HS-5 (cell line): ENCODE data around the gene UBL3.

ENCODE experiments used
- DNase-seq: peaks from one replicate; pipeline ENCODE4 v3.0.0-alpha.2; 2012; ENCODE audit warnings: low read depth

UBL3 gene

DNA sequence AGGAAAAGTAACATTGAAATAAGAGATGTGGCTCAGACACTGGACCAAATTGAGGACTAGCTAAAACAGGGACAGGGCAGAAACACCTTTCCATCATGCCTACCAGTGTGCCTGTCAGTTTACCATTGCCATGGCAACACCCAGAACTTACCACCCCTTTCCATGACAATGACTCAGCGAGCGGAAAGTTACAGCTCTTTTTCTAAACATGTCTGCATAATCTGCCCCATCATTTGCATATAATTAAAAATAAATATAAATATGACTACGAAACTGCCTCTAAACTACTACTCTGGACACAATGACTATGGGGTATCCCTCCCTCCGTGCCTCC, 96.0 kb downstream of the UBL3 start:
- no peak for DNase-seq

DNA sequence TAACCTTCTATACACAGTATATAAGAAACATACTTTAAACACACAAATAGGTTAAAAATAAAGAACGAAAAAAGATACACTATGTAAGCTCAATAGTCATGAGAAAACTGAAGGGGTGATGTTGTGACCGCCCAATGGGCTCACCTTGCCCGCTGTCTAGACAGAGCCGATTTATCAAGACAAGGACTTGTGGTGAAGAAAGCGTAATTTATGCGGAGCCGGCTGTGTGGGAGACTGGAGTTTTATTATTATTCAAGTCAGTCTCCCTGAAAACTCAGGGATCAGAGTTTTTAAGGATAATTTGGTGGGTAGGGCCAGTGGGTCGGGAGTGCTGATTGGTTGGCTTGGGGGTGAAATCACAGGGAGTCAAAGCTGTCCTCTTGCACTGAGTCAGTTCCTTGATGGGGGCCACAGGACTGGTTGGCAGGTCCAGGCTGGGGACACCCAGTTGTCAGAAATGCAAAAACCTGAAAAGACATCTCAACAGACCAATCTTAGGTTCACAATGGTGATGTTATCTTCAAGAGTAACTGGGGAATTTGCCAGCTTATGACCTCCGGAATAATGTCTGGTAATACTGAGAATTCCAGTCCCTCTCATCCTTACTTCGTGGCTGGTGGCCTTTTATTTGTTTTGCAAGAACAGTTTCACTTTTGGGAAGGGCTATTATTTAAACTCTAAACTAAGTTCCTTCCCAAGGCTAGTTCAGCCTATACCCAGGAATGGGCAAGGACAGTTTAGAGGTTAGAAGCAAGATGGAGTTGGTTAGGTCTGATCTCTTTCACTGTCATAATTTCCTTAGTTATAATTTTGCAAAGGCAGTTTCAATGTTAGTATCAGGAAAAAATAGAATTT, 96.6 kb downstream of the UBL3 start:
- no peak for DNase-seq

- no peak for DNase-seq
Observed at GRCh38 chr13:29752175-29752574, 98.2 kb downstream of the UBL3 start.

DNA sequence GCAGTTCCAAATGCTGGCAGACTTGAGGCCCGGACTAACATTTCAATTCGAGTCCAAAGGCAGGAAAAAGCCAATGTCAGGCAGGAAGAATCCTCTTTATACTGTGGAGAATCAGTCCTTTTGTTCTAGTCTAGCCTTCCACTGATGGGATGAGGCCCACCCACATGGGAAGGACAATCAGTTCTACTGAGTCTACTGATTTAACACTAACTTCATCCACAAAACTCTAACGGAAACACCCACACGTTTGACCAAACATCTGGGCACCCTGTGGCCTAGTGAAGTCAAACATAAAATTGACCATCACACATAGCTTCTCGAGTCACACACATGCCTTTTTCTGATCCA, 100.3 kb downstream of the UBL3 start:
- no peak for DNase-seq

GRCh38 chr13:29749401-29750182, 100.8 kb downstream of the UBL3 start:
- no peak for DNase-seq

- DNase-seq = no peak
Observed at GRCh38 chr13:29748097-29748496, 102.3 kb downstream of the UBL3 start.

DNA sequence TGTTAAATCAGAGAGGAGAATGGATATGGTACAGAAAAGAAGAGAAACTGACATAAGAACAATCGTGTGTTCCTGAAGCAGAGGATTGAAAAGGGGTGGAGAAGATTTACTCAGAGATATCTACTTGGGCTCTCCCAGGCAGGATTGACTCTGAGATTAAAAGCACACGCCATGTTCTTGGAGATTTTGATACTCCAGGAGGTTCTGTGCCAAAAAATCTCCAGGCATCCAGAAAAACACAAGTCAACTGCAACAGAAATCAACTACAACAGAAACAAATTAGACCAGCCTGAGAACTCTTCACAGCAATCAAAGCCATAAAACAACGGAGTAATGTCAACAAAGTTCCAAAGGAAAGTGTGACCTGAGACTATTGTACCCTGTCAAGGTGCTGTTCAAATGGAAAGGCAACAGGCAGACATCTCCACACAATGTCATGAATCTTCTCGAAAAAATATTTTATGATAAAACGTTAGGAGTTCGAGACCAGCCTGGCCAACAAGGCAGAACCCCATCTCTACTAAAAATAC, 104.2 kb downstream of the UBL3 start:
- no peak for DNase-seq

DNA sequence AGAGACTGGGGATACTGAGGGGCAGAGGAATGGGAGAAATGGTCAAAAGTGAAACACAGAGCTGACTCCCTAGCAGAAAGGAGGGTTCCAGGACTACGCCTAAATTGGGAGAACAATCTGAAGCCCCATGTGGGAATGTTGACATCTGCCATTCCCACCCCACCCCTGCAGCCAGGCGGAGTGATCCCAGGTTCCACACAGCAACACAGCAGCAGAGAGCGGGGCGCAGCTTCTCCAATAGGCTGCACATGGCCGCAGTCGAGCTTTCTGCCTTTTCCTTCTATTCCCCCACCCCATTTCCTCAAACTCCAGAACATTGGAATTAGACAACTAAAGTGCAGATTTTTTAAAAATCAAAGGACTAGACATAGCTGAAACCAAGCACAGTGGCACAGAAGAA, 104.7 kb downstream of the UBL3 start:
- DNase-seq = no peak

- DNase-seq = no peak
Observed at GRCh38 chr13:29743201-29743786, 107.1 kb downstream of the UBL3 start.

DNA sequence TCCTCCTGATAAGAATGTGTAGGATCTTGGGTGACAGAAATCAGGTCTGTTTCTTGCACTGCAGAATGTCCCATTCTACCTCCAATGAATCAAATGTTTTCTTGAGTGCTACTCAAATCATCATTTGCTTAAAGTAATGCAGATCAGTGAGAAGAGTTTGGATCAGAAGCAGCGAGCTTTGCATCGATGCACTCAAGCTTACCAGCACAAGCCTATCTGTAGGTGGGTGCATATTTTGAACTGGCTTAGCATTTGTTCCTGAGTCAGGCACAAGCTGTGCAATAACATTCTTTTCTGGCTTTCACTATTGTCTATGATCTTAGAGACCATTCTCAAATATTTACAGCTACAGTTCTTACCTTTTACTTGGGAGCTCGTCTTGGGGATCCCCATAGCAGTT, 109.5 kb downstream of the UBL3 start:
- DNase-seq = no peak

DNA sequence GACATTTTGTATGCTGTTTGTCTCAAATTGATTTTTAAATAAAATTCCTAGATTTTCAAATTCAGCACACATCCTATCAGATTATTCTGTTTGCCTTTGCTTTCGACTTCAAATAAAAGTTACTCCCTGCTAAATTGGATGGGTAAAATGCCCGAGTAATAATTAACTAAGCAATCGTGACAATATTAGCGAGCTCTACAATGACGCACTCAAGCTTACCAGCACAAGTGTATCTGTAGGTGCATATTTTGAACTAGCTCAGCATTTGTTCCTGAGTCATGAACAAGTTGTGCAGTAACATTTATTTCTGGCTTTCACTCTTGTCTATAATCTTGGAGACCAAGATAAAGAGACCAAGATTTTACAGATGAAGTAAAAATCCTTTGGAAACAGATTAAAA, 113.4 kb downstream of the UBL3 start:
- no peak for DNase-seq

DNA sequence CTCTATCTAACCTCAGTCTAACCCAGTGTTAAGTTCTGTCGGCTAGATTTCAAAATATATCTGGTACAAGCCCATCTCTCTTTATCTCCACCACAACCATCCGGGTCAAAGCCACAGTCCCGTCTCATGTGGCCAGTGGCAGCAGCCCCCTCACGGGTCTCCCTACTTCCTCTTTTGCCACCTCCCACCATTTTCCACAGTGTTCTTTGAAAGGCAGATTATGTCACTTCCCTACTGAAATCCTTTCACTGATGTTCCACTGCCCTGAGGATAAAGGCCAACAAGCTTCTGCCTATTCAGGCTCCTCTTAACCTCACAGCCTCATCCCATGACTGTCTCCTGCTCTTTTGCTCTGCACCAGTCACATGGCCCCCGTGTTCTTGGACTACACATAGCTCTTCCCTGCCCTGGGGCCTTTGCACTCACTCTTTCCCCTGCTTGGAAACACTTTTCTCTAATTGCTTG, 117.2 kb downstream of the UBL3 start:
- DNase-seq = no peak

GRCh38 chr13:29730253-29730652, 120.2 kb downstream of the UBL3 start:
- no peak for DNase-seq

- DNase-seq = no peak
Observed at GRCh38 chr13:29722415-29722814, 128.0 kb downstream of the UBL3 start.

DNA sequence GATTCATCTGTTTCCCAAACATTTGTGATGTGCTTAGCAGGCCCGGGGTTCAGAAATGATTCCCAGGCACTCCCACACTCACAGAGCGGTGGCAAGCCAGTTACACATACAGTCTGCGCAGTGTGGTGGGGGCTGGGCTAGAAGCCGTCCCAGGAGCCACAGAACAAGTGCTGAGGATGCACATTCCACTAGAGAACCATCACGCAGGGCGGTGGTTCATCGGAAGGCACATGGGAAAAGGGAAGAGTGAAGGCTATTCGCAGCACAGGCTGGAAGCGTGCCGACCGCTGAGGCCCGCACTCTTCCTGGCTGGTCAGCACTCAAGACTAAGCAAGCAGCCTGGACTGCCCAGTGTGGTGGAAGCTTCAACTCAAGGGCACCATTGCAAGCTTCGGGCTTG, 128.7 kb downstream of the UBL3 start:
- no peak for DNase-seq

DNA sequence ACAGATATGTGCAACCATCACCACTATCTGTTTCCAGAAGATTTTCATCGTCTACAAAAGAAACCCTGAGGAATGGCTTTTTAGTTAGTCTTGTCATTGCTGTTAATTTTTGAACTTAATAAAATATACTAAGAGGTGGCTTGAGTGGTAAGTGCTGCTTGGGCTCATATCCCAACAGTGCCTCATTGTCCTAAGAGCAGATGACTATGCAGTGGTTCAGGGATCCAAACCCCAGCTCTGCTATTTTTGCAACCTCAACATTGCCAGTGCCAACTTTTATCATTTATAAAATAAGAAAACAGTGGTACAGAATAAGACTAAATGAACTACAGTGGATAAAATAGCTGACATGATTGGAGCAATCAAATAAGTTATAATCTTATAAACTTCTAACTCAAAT, 131.7 kb downstream of the UBL3 start:
- no peak for DNase-seq

- no peak for DNase-seq
Observed at GRCh38 chr13:29716493-29716892, 133.9 kb downstream of the UBL3 start.
